TTC549 (cell line): ENCODE data around the gene AXIN2.

Experiments
- FAIRE-seq: peaks from 2 replicates; lab custom pipeline; 2012; peaks lifted over from hg19 to GRCh38; lab: Jason Lieb, UNC

Gene AXIN2

GRCh38 chr17:65561452-65562205 is at the start of gene AXIN2:
Gene AXIN2 (minus strand): TSS chr17:65561648. CDS start chr17:65558620, 3,028 bp downstream.
- no peak for FAIRE-seq

- FAIRE-seq: no peak
These were observed 48.3 kb upstream of the AXIN2 start for GRCh38 chr17:65609749-65610148.

- FAIRE-seq: no peak
These were observed 47.8 kb upstream of the AXIN2 start for GRCh38 chr17:65609286-65609685.

- FAIRE-seq: no peak
These were observed 42.6 kb upstream of the AXIN2 start for GRCh38 chr17:65604070-65604469.

- no peak for FAIRE-seq
These were observed 40.4 kb upstream of the AXIN2 start for GRCh38 chr17:65601881-65602280.

- FAIRE-seq: no peak
These were observed 39.7 kb upstream of the AXIN2 start for GRCh38 chr17:65601145-65601544.

- no peak for FAIRE-seq
These were observed 39.1 kb upstream of the AXIN2 start for GRCh38 chr17:65600518-65600917.

GRCh38 chr17:65599650-65600049 is 38.2 kb upstream of the AXIN2 start:
- FAIRE-seq: no peak

- no peak for FAIRE-seq
These were observed 37.3 kb upstream of the AXIN2 start for GRCh38 chr17:65598746-65599145.

- FAIRE-seq: no peak
These were observed 33.7 kb upstream of the AXIN2 start for GRCh38 chr17:65595071-65595656.

GRCh38 chr17:65593855-65594845 is 32.7 kb upstream of the AXIN2 start:
- FAIRE-seq: no peak

GRCh38 chr17:65593092-65593854 is 31.8 kb upstream of the AXIN2 start:
- no peak for FAIRE-seq

- FAIRE-seq: no peak
These were observed 30.9 kb upstream of the AXIN2 start for GRCh38 chr17:65592125-65592965.

GRCh38 chr17:65589321-65589720 is 27.9 kb upstream of the AXIN2 start:
- no peak for FAIRE-seq

- no peak for FAIRE-seq
These were observed 26.8 kb upstream of the AXIN2 start for GRCh38 chr17:65588181-65588808.

- no peak for FAIRE-seq
These were observed 26.2 kb upstream of the AXIN2 start for GRCh38 chr17:65587534-65588180.

GRCh38 chr17:65586899-65587298 is 25.5 kb upstream of the AXIN2 start:
- FAIRE-seq: no peak

GRCh38 chr17:65584604-65585521 is 23.4 kb upstream of the AXIN2 start:
- no peak for FAIRE-seq
